ENCODE measurements around the gene ERP44.

The ERP44 gene

GRCh38 chr9:100126423-100126822, 27.6 kb upstream of the ERP44 start:
- DNase-seq (ENCODE audit: low spot score), result no peak
- TF ChIP-seq CTCF (IDR thresholded peaks at IDR 0.05; ENCODE audit: extremely low read depth, missing control alignments), result no peak

GRCh38 chr9:100125910-100126309, 27.1 kb upstream of the ERP44 start:
- no peak for TF ChIP-seq CTCF (IDR thresholded peaks at IDR 0.05; ENCODE audit: extremely low read depth, missing control alignments)
- DNase-seq (ENCODE audit: low spot score), result no peak

GRCh38 chr9:100125236-100125635, 26.4 kb upstream of the ERP44 start:
- DNase-seq (ENCODE audit: low spot score), result no peak
- no peak for TF ChIP-seq CTCF (IDR thresholded peaks at IDR 0.05; ENCODE audit: extremely low read depth, missing control alignments)

- TF ChIP-seq CTCF (IDR thresholded peaks at IDR 0.05; ENCODE audit: extremely low read depth, missing control alignments), result no peak
- DNase-seq (ENCODE audit: low spot score), result no peak
Observed at GRCh38 chr9:100120286-100120685, 21.5 kb upstream of the ERP44 start.

- no peak for DNase-seq (ENCODE audit: low spot score)
Observed at GRCh38 chr9:100117316-100117715, 18.5 kb upstream of the ERP44 start.

GRCh38 chr9:100112677-100113336, 14.0 kb upstream of the ERP44 start:
- TF ChIP-seq CTCF (IDR thresholded peaks at IDR 0.05; ENCODE audit: extremely low read depth, missing control alignments), result no peak
- no peak for DNase-seq (ENCODE audit: low spot score)

More at GRCh38 chr9:100117316-100117715, 18.5 kb upstream of the ERP44 start:
- no peak for TF ChIP-seq CTCF (IDR thresholded peaks at IDR 0.05; ENCODE audit: extremely low read depth, missing control alignments)

GRCh38 chr9:100111235-100111634, 12.4 kb upstream of the ERP44 start:
- no peak for DNase-seq (ENCODE audit: low spot score)
- TF ChIP-seq CTCF (IDR thresholded peaks at IDR 0.05; ENCODE audit: extremely low read depth, missing control alignments), result no peak

Measured in GM20000 (cell line).